WTC11 (cell line): ENCODE results near the gene C19orf25. TPM values are rescaled to one million over a fixed set of nuclear protein-coding genes. Genes with fewer than 3 reads are reported as not detected.

Source experiments
- ATAC-seq: fragments of 200-7000 bp; cut with Tn5 transposase; 2 replicates; pipeline ENCODE4 v1.10.0; 2021; ENCODE audit warnings: mild to moderate bottlenecking, moderate library complexity
- CTCF ChIA-PET: fragments of 300-600 bp; sonication (Branson Sonifier 250); formaldehyde crosslinking; loops from one replicate; lab custom pipeline; 2021; ENCODE audit warnings: antibody characterized with exemption; lab: Charles Lee
- POLR2A ChIA-PET: fragments of 350-600 bp; sonication (Branson Sonifier 250); formaldehyde crosslinking; loops from one replicate; lab custom pipeline; 2021; ENCODE audit warnings: antibody characterized with exemption; lab: Charles Lee
- DNase-seq: peaks from one replicate; pipeline ENCODE4 v3.0.0; 2021; ENCODE audit warnings: low spot score
- H3K27ac Mint-ChIP-seq: 2 replicates; pipeline ENCODE4 v1.8.0; 2021; ENCODE audit warnings: mixed read lengths
- H3K27me3 Mint-ChIP-seq: 2 replicates; pipeline ENCODE4 v1.8.0; 2021; ENCODE audit warnings: low read depth, mild to moderate bottlenecking, moderate library complexity, mixed read lengths
- H3K36me3 Mint-ChIP-seq: 2 replicates; pipeline ENCODE4 v1.8.0; 2021; ENCODE audit warnings: mixed read lengths
- H3K4me1 Mint-ChIP-seq: 2 replicates; pipeline ENCODE4 v1.8.0; 2022; ENCODE audit warnings: mixed read lengths
- H3K4me3 Mint-ChIP-seq: 2 replicates; pipeline ENCODE4 v1.8.0; 2021; ENCODE audit warnings: mild to moderate bottlenecking, moderate library complexity, mixed read lengths
- H3K9me3 Mint-ChIP-seq: 2 replicates; pipeline ENCODE4 v1.8.0; 2021; ENCODE audit warnings: mixed read lengths
- ELF4 ChIP-seq: sonication (generic); formaldehyde crosslinking; IDR thresholded peaks from 2 replicates; pipeline ENCODE4 v1.8.1; 2022; ENCODE audit warnings: low read depth, mild to moderate bottlenecking, moderate library complexity, missing genetic modification reagents
- FOXJ3 ChIP-seq: sonication (generic); formaldehyde crosslinking; IDR thresholded peaks from 2 replicates; pipeline ENCODE4 v1.9.0; 2021; ENCODE audit warnings: missing genetic modification reagents, mild to moderate bottlenecking, borderline replicate concordance
- FOXK1 ChIP-seq: sonication (generic); formaldehyde crosslinking; IDR thresholded peaks from 2 replicates; pipeline ENCODE4 v1.8.0; 2022; ENCODE audit warnings: mild to moderate bottlenecking, moderate library complexity, missing genetic modification reagents
- GRHL2 ChIP-seq: fragments of 250-450 bp; sonication (Bioruptor Pico); IDR thresholded peaks from 2 replicates; pipeline ENCODE4 v1.8.0; 2022; ENCODE audit warnings: mild to moderate bottlenecking, moderate library complexity; ENCODE audit not compliant: insufficient replicate concordance, severe bottlenecking
- MXD4 ChIP-seq: fragments of 250-450 bp; sonication (Bioruptor Pico); IDR thresholded peaks from 2 replicates; pipeline ENCODE4 v1.8.0; 2021; ENCODE audit warnings: mild to moderate bottlenecking, moderate library complexity, borderline replicate concordance
- RORB ChIP-seq: fragments of 250-450 bp; sonication (Bioruptor Pico); IDR thresholded peaks from 2 replicates; pipeline ENCODE4 v1.9.0; 2021; ENCODE audit warnings: mild to moderate bottlenecking
- TEAD1 ChIP-seq: sonication (generic); formaldehyde crosslinking; IDR thresholded peaks from 2 replicates; pipeline ENCODE4 v1.8.0; 2022; ENCODE audit warnings: mild to moderate bottlenecking, missing genetic modification reagents
- ZNF138 ChIP-seq: sonication (generic); formaldehyde crosslinking; conservative IDR thresholded peaks from 2 replicates; pipeline ENCODE4 v1.8.1; 2022; ENCODE audit warnings: mild to moderate bottlenecking, moderate library complexity, missing genetic modification reagents
- ZNF232 ChIP-seq: sonication (generic); formaldehyde crosslinking; IDR thresholded peaks from 2 replicates; pipeline ENCODE4 v1.8.0; 2022; ENCODE audit warnings: mild to moderate bottlenecking, missing genetic modification reagents
- ZNF396 ChIP-seq: fragments of 250-450 bp; sonication (Bioruptor Pico); IDR thresholded peaks from 2 replicates; pipeline ENCODE4 v1.8.0; 2021; ENCODE audit warnings: mild to moderate bottlenecking, moderate library complexity, borderline replicate concordance
- total RNA-seq: library from RNA; stranded (reverse); gene quantifications from 3 replicates; pipeline ENCODE4 v1.2.3, GENCODE V29; 2021
- TF ChIP-seq, protein P1 (sequence below): sonication (generic); formaldehyde crosslinking; IDR thresholded peaks from 2 replicates; pipeline ENCODE4 v1.8.1; 2022; ENCODE audit warnings: mild to moderate bottlenecking, moderate library complexity, missing genetic modification reagents
- TF ChIP-seq, protein P2 (sequence below): sonication (generic); formaldehyde crosslinking; IDR thresholded peaks from 2 replicates; pipeline ENCODE4 v1.8.1; 2023; ENCODE audit warnings: mild to moderate bottlenecking, missing genetic modification reagents, borderline replicate concordance
- TF ChIP-seq, protein P3 (sequence below): fragments of 250-450 bp; sonication (Bioruptor Pico); IDR thresholded peaks from 2 replicates; pipeline ENCODE4 v1.9.0; 2021; ENCODE audit warnings: mild to moderate bottlenecking
- TF ChIP-seq, protein P4 (sequence below): sonication (generic); formaldehyde crosslinking; IDR thresholded peaks from 2 replicates; pipeline ENCODE4 v1.8.1; 2022; ENCODE audit warnings: low read depth, mild to moderate bottlenecking, moderate library complexity, missing genetic modification reagents, borderline replicate concordance
- TF ChIP-seq, protein P5 (sequence below): sonication (generic); formaldehyde crosslinking; IDR thresholded peaks from 2 replicates; pipeline ENCODE4 v1.8.0; 2022; ENCODE audit warnings: mild to moderate bottlenecking, missing genetic modification reagents
- TF ChIP-seq, protein P6 (sequence below): sonication (generic); formaldehyde crosslinking; IDR thresholded peaks from 2 replicates; pipeline ENCODE4 v1.8.1; 2022; ENCODE audit warnings: missing genetic modification reagents, borderline replicate concordance

C19orf25 gene
- total RNA-seq, 1 experiment from 2014 or later = 65.7 TPM

DNA sequence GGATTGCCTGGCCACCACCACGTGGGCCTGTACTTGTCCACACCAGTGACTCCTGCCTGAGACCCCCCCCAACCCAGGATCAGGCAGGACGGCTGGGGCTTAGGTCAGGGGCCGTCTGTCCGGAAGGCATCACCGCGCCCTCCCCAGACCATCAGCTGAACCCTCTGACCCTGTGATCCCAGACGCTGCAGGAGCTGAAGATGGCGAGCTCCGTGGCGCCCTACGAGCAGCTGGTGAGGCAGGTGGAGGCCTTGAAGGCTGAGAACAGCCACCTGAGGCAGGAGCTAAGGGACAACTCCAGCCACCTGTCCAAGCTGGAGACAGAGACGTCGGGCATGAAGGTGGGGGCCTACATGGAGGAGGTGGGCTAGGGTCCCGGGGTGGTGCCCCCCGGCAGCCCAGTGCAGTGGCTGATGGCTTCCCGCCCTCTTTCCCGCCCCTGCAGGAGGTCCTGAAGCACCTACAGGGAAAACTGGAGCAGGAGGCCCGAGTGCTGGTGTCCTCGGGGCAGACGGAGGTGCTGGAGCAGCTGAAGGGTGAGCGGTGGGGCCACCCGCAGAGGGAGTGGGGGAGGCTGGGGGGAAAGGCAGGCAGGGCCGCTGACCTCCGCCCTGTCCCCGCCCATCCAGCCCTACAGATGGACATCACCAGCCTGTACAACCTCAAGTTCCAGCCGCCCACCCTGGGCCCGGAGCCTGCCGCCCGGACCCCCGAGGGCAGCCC lies 26.1 kb downstream of the C19orf25 start:
- Mint-ChIP-seq H3K27me3 (peaks cover 67% of the 10 kb centered on the region), H3K4me3 (no peak overlapping the region), H3K4me1 (peaks cover 8% of the 10 kb centered on the region; the same call in 1 of the 2 replicates), H3K9me3 (no peaks in the 10 kb centered on the region), H3K36me3 (no peaks in the 10 kb centered on the region), H3K27ac (no peak overlapping the region)
- POLR2A ChIA-PET = interaction anchor here (1.0 to 1.3 kb wide), 3 partner anchors 9 to 13 kb away, joined by 3 to 8 read pairs (median 4); no protein-coding TSS in a partner anchor
- TF ChIP-seq, protein P1, sequence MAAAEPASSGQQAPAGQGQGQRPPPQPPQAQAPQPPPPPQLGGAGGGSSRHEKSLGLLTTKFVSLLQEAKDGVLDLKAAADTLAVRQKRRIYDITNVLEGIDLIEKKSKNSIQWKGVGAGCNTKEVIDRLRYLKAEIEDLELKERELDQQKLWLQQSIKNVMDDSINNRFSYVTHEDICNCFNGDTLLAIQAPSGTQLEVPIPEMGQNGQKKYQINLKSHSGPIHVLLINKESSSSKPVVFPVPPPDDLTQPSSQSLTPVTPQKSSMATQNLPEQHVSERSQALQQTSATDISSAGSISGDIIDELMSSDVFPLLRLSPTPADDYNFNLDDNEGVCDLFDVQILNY (CRISPR knock-in tag) = no peak
- TF ChIP-seq, protein P2, sequence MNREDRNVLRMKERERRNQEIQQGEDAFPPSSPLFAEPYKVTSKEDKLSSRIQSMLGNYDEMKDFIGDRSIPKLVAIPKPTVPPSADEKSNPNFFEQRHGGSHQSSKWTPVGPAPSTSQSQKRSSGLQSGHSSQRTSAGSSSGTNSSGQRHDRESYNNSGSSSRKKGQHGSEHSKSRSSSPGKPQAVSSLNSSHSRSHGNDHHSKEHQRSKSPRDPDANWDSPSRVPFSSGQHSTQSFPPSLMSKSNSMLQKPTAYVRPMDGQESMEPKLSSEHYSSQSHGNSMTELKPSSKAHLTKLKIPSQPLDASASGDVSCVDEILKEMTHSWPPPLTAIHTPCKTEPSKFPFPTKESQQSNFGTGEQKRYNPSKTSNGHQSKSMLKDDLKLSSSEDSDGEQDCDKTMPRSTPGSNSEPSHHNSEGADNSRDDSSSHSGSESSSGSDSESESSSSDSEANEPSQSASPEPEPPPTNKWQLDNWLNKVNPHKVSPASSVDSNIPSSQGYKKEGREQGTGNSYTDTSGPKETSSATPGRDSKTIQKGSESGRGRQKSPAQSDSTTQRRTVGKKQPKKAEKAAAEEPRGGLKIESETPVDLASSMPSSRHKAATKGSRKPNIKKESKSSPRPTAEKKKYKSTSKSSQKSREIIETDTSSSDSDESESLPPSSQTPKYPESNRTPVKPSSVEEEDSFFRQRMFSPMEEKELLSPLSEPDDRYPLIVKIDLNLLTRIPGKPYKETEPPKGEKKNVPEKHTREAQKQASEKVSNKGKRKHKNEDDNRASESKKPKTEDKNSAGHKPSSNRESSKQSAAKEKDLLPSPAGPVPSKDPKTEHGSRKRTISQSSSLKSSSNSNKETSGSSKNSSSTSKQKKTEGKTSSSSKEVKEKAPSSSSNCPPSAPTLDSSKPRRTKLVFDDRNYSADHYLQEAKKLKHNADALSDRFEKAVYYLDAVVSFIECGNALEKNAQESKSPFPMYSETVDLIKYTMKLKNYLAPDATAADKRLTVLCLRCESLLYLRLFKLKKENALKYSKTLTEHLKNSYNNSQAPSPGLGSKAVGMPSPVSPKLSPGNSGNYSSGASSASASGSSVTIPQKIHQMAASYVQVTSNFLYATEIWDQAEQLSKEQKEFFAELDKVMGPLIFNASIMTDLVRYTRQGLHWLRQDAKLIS (CRISPR knock-in tag) = no peak
- TF ChIP-seq FOXJ3 (CRISPR knock-in tag) (no peak), RORB (CRISPR knock-in tag) (no peak), ZNF396 (CRISPR knock-in tag) (no peak), TEAD1 (CRISPR knock-in tag) (no peak), GRHL2 (CRISPR knock-in tag) (no peak), FOXK1 (no peak), ZNF138 (CRISPR knock-in tag) (no peak), ELF4 (CRISPR knock-in tag) (no peak), MXD4 (CRISPR knock-in tag) (no peak), ZNF232 (CRISPR knock-in tag) (no peak)
- TF ChIP-seq, protein P3, sequence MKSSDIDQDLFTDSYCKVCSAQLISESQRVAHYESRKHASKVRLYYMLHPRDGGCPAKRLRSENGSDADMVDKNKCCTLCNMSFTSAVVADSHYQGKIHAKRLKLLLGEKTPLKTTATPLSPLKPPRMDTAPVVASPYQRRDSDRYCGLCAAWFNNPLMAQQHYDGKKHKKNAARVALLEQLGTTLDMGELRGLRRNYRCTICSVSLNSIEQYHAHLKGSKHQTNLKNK (CRISPR knock-in tag) = no peak
- TF ChIP-seq, protein P4, sequence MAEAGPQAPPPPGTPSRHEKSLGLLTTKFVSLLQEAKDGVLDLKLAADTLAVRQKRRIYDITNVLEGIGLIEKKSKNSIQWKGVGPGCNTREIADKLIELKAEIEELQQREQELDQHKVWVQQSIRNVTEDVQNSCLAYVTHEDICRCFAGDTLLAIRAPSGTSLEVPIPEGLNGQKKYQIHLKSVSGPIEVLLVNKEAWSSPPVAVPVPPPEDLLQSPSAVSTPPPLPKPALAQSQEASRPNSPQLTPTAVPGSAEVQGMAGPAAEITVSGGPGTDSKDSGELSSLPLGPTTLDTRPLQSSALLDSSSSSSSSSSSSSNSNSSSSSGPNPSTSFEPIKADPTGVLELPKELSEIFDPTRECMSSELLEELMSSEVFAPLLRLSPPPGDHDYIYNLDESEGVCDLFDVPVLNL (CRISPR knock-in tag) = no peak
- TF ChIP-seq, protein P5, sequence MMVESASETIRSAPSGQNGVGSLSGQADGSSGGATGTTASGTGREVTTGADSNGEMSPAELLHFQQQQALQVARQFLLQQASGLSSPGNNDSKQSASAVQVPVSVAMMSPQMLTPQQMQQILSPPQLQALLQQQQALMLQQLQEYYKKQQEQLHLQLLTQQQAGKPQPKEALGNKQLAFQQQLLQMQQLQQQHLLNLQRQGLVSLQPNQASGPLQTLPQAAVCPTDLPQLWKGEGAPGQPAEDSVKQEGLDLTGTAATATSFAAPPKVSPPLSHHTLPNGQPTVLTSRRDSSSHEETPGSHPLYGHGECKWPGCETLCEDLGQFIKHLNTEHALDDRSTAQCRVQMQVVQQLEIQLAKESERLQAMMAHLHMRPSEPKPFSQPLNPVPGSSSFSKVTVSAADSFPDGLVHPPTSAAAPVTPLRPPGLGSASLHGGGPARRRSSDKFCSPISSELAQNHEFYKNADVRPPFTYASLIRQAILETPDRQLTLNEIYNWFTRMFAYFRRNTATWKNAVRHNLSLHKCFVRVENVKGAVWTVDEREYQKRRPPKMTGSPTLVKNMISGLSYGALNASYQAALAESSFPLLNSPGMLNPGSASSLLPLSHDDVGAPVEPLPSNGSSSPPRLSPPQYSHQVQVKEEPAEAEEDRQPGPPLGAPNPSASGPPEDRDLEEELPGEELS (CRISPR knock-in tag) = no peak
- TF ChIP-seq, protein P6, sequence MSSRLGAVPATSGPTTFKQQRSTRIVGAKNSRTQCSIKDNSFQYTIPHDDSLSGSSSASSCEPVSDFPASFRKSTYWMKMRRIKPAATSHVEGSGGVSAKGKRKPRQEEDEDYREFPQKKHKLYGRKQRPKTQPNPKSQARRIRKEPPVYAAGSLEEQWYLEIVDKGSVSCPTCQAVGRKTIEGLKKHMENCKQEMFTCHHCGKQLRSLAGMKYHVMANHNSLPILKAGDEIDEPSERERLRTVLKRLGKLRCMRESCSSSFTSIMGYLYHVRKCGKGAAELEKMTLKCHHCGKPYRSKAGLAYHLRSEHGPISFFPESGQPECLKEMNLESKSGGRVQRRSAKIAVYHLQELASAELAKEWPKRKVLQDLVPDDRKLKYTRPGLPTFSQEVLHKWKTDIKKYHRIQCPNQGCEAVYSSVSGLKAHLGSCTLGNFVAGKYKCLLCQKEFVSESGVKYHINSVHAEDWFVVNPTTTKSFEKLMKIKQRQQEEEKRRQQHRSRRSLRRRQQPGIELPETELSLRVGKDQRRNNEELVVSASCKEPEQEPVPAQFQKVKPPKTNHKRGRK (CRISPR knock-in tag) = no peak
- DNase-seq (no peak), ATAC-seq (no peak)
- CTCF ChIA-PET = interaction anchor here (1.0 to 5.2 kb wide), 7 partner anchors 8 to 93 kb away, joined by 3 to 76 read pairs (median 5); partner anchors contain the start of genes PCSK4 and REEP6
